ENCODE data around the gene CDR2L.
A peak's percentile ranks its signal among the peaks of the same experiment; 100 is the strongest.
"Not testable (repeated sequence)": the region's sequence is repeated elsewhere in the genome, so short reads cannot be mapped to it uniquely, and the experiment has no call there.

CDR2L gene

DNA sequence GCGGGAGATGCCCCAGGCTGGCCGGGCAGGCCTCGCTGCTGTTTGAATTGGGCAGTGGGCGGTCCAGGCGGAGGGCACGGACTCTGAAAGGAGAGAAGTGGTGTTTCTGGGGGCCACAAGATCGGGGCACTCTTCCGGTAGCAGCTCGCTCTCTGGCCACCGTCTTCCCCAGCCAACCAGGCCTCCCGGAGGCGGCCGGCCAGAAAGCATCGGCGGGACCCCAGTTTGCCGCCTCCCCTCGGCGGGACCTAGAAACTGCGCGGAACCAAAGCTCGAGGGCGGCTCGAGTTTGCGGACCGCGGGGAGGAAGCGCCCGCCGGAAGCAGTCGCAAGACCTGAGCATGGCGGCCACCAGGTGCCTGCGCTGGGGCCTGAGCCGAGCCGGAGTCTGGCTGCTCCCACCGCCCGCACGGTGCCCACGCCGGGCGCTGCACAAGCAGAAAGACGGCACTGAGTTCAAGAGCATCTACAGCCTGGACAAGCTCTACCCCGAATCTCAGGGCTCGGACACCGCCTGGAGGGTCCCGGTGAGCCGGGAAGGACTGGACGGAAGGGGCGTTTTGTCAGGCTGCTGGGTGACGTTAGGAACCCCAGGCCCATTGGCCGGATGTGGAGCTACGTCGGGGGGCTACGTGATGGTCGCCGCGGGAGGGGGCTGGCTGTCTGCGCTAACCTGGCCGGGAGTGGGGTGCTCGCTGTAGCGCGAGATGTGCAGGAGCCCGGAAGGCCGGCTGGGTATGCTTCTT lies 25.1 kb downstream of the CDR2L start, which contains the start of gene MRPL58:
Gene MRPL58, plus strand, starts transcription at position 325 of the 746 bp plus-strand sequence. Its CDS starts 17 bp downstream, at position 342.
- peak; percentile 87 for DNase-seq

DNA sequence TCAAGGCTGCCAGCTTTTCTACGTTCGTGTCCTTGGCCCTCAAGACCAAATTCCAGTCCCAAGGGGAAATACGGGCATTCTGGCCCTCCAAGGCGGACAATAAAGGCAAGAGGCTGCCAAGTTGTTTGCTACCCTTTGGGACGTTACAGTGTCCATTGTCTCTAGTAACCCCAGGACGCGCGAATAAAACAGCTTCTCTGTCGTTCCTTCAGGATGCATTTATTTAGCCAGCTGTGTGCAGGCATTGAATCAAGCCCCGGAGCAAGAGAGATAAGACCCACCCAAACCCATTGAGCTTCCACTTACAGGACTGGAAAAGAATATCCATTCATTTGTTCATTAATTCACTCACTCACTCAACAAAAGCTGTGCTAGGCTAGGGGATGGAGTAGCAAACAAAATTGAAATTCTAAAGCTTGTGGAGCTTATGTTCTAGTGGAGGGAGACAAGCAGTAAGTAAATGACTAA lies 25.7 kb downstream of the CDR2L start:
- DNase-seq, result no peak

DNA sequence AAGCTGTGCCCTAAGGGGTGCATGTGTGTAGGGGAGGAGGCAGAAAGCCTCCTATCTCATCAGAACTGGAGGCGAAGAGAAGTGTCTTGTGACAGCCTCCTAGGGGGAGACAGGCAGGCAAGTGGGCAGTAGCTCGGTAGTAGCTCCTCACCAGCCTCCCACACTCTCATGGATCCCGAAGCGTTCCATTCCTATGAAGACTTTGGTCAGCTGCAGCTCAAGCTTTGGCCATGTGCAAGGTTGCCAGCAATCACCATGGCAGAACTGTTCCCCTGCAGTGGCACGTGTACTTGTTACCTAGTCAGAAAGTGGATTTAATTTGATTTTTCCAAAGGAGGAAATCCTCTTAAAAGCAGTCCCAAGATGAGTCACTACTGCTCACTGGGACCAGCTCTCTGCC lies 31.7 kb downstream of the CDR2L start:
- DNase-seq, result no peak

DNA sequence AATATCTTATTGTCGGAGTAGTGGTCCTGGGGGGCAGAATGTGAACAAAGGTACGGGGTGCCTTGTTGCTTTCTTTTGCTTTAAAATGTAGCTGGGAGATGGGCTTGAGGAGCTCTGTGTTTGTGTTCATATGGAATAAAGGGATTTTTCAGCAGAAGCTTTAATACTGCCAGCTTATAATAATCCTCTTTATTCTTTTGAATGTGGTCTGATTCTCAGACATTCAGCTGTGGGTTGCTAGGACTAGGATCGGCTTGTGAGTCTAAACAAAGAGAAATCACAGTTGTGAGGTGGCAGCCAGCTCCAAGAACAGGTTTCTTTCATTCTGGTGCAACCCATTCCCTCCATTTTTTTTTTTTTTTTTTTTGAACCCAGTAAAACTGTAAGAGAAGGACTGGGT lies 32.3 kb downstream of the CDR2L start:
- DNase-seq, result no peak

DNA sequence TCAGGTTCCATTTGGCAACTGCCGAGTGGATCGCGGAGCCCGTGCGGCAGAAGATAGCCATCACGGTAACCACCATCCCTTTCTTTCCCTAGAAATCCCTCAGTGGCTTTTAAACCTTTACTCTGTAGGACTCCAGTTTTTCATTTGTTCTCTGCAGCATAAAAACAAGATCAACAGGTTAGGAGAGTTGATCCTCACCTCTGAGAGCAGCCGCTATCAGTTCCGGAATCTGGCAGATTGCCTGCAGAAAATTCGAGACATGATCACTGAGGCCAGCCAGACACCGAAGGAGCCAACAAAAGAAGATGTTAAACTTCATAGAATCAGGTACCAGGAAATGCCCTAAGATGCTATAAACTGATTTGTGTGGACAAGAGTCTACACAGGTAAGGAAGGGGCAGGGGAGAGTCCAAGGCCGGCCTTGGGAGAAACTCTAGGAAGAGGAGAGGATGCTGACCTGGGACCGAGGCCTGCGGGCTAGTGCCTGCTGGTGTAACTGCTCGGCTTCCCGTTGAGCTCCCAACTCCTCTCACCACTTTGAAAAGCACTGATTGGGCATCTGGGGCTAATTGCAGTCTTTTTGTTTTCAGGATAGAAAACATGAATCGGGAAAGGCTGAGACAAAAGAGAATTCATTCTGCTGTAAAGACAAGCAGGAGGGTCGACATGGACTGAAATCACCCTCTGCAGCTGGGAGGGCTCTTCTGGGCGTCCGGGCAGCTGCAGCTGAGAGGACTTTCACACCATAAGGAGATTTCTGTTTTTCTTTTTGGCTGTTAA lies 33.1 kb downstream of the CDR2L start:
- DNase-seq, result no peak

DNA sequence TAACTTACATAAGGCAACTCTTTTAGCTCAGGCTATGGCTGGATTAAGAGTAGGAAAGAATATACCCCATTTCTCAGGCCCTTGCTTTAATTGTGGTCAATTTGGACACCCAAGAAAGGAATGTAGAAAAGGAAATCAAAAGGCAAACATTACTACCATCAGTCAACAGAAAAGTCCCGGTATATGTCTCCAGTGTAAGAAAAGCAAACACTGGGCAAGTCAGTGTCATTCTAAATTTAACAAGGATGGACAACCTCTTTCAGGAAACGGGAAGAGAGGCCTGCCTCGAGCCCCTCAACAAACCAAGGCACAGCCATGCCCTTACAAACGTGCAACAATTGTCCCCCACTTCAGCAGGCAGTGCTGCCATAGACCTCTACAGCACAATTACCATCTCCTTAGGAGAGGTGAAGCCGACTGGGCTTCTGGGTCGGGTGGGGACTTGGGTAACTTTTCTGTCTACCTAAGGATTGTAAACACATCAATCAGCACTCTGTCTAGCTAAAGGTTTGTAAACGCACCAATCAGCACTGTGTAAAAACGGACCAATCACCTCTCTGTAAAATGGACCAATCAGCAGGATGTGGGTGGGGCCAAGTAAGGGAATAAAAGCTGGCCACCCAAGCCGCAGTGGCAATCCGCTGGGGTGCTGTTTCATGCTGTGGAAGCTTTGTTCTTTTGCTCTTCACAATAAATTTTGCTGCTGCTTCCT lies 37.4 kb downstream of the CDR2L start:
- DNase-seq, result no peak

DNA sequence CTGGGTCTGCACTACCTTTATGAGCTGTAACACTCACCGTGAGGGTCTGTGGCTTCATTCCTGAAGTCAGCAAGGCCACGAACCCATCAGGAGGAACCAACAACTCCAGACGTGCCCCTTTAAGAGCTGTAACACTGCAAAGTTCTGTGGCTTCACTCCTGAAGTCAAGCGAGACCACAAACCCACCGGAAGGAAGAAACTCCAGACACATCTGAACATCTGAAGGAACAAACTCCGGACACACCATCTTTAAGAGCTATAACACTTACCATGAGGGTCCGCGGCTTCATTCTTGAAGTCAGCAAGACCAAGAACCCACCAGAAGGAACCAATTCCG lies 37.9 kb downstream of the CDR2L start:
- not testable (repeated sequence) for DNase-seq

DNA sequence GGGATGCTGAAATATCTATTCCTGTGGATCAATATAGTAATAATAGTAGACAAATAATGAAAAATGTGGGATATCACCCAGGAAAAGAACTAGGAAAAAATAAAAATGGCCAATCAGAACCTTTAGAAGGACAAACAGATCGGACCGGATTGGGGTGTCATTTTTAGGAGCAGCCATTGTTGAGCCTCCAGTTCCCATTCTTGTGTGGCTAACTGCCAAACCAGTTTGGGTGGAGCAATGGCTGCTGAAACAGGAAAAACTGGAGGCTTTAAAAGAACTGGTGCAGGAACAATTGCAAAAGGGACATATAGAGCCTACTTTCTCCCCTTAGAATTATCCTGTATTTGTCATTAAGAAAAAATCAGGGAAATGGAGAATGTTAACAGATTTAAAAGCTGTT lies 39.2 kb downstream of the CDR2L start:
- DNase-seq, result not testable (repeated sequence)

DNA sequence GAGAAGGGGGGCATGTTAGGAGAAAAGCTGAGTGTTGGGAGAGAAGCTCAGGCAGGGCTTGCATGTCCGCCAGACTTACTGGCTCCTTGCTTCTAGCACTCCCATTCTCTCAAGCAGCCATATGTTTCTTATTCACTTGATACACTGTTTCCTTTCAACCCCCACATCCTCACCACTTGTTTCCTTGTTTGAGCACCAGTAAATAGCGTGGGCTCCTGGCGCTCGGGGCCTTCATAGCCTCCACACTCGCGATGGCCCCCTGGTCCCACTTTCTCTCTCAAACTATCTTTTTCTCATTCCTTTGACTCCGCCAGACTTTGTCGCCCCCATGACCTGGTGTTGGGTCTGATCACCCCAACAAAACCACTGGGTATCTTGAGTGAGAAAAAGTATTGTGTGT lies 42.7 kb downstream of the CDR2L start:
- DNase-seq, result no peak

DNA sequence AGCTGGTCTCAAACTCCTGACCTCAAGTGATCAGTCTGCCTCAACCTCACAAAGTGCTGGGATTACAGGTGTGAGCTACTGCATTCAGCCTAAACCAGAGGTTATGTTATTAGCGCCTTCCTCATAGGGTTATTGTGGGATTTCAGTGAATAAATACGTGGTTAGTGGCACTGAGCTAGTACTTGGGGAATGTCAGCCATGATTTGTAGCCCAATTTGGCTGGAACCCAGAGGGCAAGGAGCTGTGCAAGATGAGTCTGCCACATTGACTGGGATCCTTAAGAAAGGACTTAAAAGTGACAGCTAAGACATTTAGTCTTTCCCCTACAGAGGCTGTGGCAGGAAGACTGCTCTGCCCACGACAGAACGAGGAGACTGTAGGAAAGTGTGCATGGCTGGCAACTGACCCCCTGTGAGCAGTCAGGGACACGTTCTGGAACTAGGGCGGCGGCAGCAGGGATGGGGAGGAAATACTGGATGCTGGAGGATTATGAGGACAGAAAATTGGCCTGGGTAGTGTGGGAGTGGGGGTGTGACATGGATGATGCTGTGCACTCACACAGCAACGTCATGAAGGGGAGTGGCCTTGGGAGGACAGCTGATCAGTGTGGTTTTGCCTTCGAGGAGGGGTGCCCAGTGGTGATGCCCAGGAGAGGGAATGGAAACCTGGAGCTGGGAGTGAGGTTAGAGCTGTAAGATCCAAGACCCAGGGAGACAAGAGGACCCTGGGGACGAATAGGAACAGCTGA lies 44.7 kb downstream of the CDR2L start:
- DNase-seq, result peak; percentile 73

DNA sequence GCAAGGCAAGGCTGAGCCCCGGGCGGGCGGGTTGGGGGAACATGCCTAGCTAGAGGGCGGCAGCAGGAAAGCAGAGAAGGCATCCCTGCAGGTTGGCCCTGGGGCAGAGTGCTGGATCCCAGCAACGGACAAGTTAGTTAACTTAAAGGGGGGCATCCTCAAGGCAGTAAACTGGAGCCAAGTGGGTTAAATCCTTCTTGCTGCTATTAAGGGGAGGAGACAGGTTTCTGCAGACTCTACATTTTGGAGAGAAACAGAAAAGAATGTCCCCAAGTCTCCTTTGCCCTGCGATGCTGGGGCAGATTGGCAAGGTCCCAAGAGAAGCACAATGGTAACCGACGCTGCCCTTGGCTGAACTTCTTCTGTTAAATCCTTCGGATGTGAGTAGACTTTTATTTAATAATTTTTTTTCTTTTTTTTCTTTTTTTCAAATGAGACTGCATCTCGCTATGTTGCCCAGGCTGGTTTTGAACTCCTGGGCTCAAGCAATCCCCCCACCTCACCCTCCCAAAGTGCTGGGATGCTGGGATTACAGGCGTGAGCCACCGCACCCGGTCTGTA lies 45.4 kb downstream of the CDR2L start:
- DNase-seq, result peak; percentile 10

DNA sequence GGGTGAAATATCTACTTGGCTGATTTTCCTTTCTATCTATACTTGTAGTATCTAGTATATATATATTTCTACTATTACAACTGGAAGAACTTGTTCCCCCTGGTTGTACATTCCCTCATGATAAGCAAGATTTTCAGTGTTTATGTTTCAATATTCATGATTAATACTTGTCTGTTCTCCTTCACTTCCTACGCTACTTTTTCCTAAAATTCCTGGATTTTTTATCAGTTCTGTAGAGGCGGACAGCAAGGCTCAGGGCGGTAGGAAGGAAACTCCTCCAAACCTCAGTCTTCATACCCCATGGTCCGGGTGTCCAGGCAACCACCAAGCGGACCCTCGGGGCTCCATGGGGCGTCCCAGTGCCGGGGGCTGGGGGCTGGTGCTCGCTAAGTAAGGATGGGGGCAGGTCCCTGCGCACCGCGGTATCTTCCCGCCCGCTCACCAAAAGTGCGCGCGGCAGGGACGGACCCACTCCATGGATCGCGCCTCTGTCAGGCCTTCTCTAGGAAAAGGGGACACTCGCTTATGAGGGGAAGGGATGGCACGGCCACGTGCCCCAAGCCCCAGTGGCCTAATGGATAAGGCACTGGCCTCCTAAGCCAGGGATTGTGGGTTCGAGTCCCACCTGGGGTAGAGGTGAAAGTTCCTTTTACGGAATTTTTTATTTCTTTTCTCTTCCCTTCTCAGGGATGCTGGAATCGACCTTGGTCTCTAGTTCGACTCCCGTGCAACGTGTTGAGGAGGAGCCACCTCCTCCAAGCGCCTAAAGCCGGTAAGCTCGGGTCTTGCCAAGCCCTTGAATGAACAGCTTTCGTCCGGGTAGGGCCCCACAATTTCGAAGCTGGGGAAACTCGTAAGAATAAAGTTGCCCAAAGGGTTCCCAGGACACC lies 46.2 kb downstream of the CDR2L start:
- peak; percentile 94 for DNase-seq

DNA sequence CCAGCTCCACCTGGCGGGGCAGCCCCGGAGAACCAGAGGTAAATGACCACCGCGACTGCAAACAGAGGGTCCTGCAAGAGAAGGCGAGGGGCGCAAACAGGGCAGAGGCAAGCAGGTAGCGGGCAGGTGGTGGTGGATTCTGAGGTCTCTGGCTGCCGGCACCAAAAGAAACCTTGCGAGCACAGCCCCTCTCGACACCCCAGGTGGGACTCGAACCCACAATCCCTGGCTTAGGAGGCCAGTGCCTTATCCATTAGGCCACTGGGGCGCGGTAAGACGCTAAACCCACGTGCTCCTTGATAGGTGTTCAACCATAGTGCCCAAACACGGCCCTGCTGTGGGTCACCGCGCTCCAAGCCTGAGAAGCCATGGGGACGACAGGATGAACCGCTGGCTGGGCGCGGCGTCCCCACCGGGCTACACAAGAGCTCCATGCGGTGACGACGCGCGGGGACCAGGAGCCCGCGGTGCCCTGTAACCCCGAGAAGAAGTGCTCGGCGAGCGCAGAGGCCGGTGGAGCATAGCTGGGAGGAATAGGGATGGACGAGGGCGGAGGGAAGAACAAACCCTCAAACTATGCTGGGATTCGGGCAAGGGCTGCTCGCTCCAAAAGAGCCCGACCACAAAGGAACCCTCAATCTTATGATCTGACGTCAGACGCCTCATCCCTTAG lies 46.9 kb downstream of the CDR2L start:
- peak; percentile 92 for DNase-seq

DNA sequence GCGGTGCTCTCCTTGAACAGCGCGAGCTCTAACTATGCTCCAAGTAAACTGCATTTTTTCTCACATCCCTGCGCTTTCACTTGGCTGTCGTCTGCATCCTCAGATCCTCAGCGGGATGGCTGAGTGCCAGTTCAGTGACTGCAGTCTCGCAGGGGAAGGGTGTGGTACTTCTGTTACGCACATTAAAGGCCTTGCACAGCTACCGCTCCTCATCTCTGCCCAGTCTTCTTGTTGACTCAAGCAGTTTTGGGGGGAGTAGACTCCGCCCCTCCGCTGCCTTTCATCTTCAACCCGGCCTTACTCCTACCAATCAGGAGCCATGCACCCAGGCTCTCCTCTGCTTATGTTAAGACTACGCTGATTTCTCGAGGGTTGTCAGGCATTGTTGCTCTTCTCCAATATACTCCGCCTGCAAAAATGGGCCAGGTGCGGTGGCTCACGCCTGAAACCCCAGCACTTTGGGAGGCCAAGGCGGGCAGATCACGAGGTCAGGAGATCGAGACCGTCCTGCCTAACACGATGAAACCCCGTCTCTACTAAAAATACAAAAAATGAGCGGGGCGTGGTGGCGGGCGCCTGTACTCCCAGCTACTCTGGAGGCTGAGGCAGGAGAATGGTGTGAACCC lies 49.3 kb downstream of the CDR2L start:
- DNase-seq, result peak; percentile 78

DNA sequence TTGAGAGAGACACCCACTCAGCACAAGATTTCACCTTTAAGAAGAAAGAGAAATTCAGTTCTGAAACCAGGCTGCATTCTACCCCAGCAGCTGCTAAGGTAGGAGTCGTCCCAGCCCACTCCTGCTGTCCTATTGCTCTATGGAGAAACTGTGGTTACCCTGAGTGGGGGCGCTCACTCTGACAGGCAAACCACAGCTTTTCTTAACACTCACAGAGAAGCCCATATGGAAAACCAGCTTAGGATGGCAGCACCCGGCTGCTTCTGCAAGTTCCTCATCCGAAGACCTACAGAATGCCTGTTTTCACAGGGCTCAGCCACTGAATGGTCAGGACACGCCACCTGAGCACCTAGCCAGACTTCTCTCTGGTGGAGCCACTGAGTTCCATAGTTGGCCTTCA lies 51.8 kb downstream of the CDR2L start:
- no peak for DNase-seq

DNA sequence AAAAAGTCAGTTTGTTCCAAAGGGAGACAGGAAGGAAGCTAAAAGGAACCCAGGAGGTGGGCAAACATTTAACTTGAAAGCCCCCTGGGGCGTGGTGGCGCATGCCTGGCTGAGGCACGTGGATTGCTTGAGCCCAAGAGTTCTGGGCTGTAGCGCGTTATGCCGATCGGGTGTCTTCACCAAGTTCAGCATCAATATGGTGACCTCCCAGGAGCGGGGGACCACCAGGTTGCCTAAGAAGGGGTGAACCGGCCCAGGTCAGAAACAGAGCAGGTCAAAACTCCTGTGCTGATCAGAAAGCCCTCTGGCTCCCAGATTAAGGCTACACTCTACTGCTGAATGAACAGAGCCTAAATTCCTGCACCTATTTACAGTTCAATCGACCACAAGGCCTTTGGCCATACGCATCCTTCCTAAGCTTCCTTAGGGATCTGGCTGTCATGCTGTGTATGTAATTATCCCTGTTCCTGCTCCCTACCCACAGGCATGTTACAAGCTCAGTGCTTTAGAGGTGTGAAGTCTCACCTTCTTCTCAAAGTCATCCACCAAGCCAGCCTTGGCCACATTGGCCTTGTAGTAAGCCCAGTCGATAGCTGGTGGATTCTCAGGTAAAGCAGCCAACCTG lies 54.3 kb downstream of the CDR2L start:
- no peak for DNase-seq

DNA sequence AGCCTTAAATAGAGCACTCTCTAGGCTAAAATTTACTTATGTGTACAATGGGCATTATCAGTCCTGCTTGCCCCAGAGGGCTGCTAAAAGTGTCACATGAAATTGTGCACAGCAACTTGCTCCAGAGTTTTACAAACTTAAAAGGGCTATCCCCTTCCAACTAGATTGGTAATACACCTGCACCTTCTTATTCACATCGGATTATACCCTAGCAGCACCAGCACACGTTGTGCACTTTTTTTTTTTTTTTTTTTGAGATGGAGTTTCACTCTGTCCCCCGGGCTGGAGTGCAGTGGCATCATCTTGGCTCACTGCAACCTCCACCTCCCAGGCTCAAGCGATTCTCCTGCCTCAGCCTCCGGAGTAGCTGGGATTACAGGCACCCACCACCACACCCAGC lies 56.4 kb downstream of the CDR2L start:
- DNase-seq, result not testable (repeated sequence)

DNA sequence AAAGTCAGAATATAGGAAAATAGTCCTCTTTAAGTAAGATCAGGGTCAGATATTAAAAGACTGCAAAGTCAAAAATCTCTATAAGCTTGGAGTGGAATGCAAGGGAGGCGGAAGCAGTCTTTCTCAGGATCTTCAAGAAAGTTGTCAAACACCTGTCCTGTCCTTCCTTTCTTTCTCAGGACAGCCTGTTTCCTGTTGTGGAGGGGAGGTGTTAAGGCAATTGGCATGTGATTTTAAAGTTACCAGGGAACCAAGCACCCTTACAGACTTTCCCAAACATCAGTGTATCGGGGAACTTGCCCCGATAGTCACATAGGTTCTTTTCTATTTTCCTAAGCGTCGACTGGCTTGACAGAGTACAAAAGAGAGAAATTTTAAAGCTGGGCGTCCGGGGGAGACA lies 57.3 kb downstream of the CDR2L start:
- no peak for DNase-seq

DNA sequence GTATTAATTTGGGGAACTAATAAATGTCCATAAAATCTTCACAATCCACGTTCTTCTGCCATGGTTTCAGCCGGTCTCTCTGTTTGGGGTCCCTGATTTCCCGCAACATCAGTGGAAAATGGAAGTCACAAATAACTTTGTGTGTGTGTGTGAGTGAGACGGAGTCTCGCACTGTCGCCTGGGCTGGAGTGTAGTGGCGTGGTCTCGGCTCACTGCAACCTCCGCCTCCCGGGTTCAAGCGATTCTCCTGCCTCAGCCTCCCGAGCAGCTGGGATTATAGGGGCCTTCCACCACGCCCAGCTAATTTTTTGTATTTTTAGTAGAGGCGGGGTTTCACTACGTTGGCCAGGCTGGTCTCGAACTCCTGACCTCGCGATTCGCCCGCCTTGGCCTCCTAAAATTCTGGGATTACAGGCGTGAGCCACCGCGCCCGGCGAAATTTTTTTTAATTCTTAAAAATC lies 58.5 kb downstream of the CDR2L start:
- DNase-seq, result not testable (repeated sequence)

All from fibroblast of upper back skin (primary cell).